Tibial artery (tissue), 4 donors: ENCODE results near the gene OTUB1.
A peak's percentile ranks its signal among the peaks of the same experiment; 100 is the strongest.

ENCODE experiments used
- DNase-seq, 2 donors: peaks; one replicate each; pipeline ENCODE4 v3.0.0-alpha.2; 2019
- H3K27ac ChIP-seq, 2 donors: fragments of 200-600 bp; sonication (generic) in 1 of 2; 1 replicate in 1 of 2; 2 replicates in 1 of 2; pipeline ENCODE4 v1.5.1; 2018 to 2019; ENCODE audit warnings: mild to moderate bottlenecking in 1 of 2
- H3K27me3 ChIP-seq, 2 donors: fragments of 200-600 bp; sonication (generic) in 1 of 2; one replicate each; pipeline versions ENCODE4 v1.5.1 to v1.6.0; 2016 to 2019
- H3K36me3 ChIP-seq, 3 donors: fragments of 200-600 bp; sonication (generic) in 2 of 3; one replicate each; pipeline ENCODE4 v1.5.1; 2016 to 2019; ENCODE audit warnings: mild to moderate bottlenecking in 2 of 3
- H3K4me1 ChIP-seq, 4 donors: fragments of 200-600 bp; sonication (generic) in 2 of 4; 1 replicate in 3 of 4; 2 replicates in 1 of 4; pipeline ENCODE4 v1.5.1; 2016 to 2019
- H3K4me3 ChIP-seq, 2 donors: fragments of 200-600 bp; sonication (generic) in 1 of 2; 1 replicate in 1 of 2; 2 replicates in 1 of 2; pipeline ENCODE4 v1.5.1; 2018 to 2019; ENCODE audit warnings: mild to moderate bottlenecking in 2 of 2
- H3K9me3 ChIP-seq, 3 donors: fragments of 200-600 bp; sonication (generic) in 1 of 3; one replicate each; pipeline ENCODE4 v1.5.1; 2016 to 2019
- CTCF ChIP-seq, 2 experiments: fragments of 200-600 bp in 1 of 2; fragments of 450-650 bp in 1 of 2; IDR thresholded peaks; one replicate each; pipeline ENCODE4 v1.5.1; 2017 to 2019; ENCODE audit warnings: antibody characterized with exemption in 2 of 2, mild to moderate bottlenecking in 1 of 2, moderate library complexity in 1 of 2
- intact Hi-C: fragments of 100-400 bp; cut with DNase I; formaldehyde crosslinking; loops from one replicate; pipeline ENCODE4 v1.15.0; 2023; ENCODE audit warnings: low total_unique reads

OTUB1 gene

GRCh38 chr11:63996512-63996911 lies 10.3 kb downstream of the OTUB1 start:
- Histone ChIP-seq H3K9me3 (no peaks in the 10 kb centered on the region), H3K36me3 (peaks cover 22 to 75% (median 52%) of the 10 kb centered on the region in 3 donors), H3K4me3 (no peak overlapping the region), H3K27me3 (peaks cover 0 to 7% of the 10 kb centered on the region in 2 donors), H3K27ac (no peak overlapping the region), H3K4me1 (peaks cover 0 to 28% (median 22%) of the 10 kb centered on the region in 4 donors)
- intact Hi-C loops = no loop called here
- DNase-seq = no peak
- no peak for TF ChIP-seq CTCF (IDR thresholded peaks at IDR 0.05)

DNA sequence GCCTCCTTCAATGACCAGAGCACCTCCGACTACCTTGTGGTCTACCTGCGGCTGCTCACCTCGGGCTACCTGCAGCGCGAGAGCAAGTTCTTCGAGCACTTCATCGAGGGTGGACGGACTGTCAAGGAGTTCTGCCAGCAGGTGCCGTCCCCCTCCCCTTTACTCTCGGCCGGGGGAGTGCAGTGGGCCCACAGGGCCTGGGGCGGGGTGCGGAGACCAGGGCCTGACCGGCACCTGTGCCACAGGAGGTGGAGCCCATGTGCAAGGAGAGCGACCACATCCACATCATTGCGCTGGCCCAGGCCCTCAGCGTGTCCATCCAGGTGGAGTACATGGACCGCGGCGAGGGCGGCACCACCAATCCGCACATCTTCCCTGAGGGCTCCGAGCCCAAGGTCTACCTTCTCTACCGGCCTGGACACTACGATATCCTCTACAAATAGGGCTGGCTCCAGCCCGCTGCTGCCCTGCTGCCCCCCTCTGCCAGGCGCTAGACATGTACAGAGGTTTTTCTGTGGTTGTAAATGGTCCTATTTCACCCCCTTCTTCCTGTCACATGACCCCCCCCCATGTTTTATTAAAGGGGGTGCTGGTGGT lies 11.0 kb downstream of the OTUB1 start:
- no peak for DNase-seq
- H3K27me3 ChIP-seq = peaks cover 0 to 7% of the 10 kb centered on the region in 2 donors
- TF ChIP-seq CTCF (IDR thresholded peaks at IDR 0.05) = no peak
- no peak overlapping the region for H3K4me3 ChIP-seq
- intact Hi-C loops = no loop called here
- H3K4me1 ChIP-seq = peaks cover 0 to 32% (median 22%) of the 10 kb centered on the region in 4 donors
- H3K36me3 ChIP-seq = peaks cover 22 to 68% (median 51%) of the 10 kb centered on the region in 3 donors
- H3K9me3 ChIP-seq = no peaks in the 10 kb centered on the region
- no peak overlapping the region for H3K27ac ChIP-seq

DNA sequence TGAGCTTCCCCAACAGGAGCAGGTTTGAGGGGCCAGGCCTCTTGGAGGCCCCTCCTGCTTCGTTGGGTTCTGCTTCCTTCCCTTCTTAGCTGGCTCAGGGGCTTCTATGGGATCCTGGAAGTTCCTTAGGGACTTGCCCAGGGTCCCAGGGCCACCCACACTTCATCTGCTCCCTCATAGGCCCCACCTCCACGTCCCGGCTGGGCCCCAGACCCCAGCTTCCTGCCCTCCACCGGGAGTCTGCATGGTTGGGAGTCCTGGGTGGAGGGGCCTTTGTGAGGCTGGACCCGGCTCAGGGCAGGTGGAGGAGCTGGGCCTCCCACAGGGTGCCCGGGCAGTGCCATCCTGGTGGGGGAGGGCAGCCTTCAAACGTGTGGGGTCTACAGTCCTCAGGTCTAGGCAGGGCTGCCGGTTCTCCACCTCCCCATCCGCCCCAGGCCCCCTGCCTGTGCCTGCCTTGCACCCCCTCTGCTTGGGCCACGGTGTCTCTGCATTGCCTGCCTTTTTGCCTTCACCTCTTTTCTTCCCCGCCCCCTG lies 11.6 kb downstream of the OTUB1 start:
- Histone ChIP-seq H3K36me3 (peaks cover 22 to 61% (median 51%) of the 10 kb centered on the region in 3 donors), H3K27me3 (peaks cover 0 to 7% of the 10 kb centered on the region in 2 donors), H3K9me3 (no peaks in the 10 kb centered on the region), H3K4me1 (peaks cover 0 to 33% (median 22%) of the 10 kb centered on the region in 4 donors), H3K27ac (no peak overlapping the region), H3K4me3 (no peak overlapping the region)
- DNase-seq = no peak
- no peak for TF ChIP-seq CTCF (IDR thresholded peaks at IDR 0.05)
- intact Hi-C loops = no loop called here

DNA sequence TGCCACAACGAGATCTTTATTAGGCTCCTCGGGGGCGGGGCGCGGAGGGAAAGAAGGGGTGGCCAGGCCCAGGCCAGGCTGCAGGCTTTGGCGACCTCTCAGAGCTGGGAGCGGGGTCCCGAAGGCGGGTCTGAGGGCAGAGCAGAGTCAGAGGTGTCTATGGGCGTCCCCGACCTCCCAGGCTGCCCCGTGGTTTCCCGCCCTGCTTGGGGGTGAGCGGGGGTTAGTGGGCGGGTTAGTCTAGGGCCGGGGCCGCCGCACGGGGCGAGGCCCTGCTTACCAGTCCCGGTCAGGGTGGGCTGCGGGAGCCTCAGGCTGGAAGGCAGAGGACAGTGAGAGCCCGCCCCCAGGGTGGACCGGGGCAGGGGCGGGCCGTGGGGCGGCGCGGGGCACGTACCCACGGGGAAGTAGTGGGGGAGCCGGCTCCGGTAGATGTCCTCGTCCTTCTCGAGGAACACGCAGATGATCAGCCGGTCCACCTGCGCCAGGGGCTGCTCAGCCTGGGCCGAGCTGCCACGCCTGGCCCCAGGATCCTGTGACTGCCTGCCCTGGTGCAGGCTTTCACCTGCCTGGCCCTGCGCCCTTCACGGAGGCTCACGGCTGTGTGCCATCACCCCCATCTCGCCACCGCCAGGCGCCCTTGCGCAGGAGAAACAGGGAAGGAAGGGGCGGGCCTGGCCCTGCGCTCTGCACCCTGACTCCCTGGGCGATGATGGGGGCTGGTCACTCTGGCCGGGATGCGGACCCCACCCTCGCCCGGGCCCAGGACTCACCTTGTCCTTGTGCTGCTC lies 12.5 kb downstream of the OTUB1 start:
- Histone ChIP-seq H3K27ac (no peak overlapping the region), H3K9me3 (no peaks in the 10 kb centered on the region), H3K4me1 (peaks cover 0 to 33% (median 22%) of the 10 kb centered on the region in 4 donors), H3K27me3 (peaks cover 0 to 7% of the 10 kb centered on the region in 2 donors), H3K4me3 (peak overlapping the region; percentile 5 to 47), H3K36me3 (peaks cover 22 to 53% (median 49%) of the 10 kb centered on the region in 3 donors)
- intact Hi-C loops = no loop called here
- no peak for TF ChIP-seq CTCF (IDR thresholded peaks at IDR 0.05)
- no peak for DNase-seq

- intact Hi-C loops = loop anchor here (2.0 kb wide), 1 partner anchor 149 kb away; no protein-coding TSS in a partner anchor
- peak in 1 of 2 donors; percentile 77 for DNase-seq
- Histone ChIP-seq H3K9me3 (no peaks in the 10 kb centered on the region), H3K27me3 (peaks cover 0 to 7% of the 10 kb centered on the region in 2 donors), H3K36me3 (peaks cover 22 to 45% (median 42%) of the 10 kb centered on the region in 3 donors), H3K27ac (no peak overlapping the region), H3K4me1 (peaks cover 0 to 33% (median 22%) of the 10 kb centered on the region in 4 donors), H3K4me3 (peak overlapping the region; percentile 5 to 47)
- TF ChIP-seq CTCF (IDR thresholded peaks at IDR 0.05) = no peak
These were observed 13.2 kb downstream of the OTUB1 start for GRCh38 chr11:63999349-64000025.
